DND-41 (cell line): ENCODE results near the gene HEXIM1.
A peak's percentile ranks its signal among the peaks of the same experiment; 100 is the strongest.

ENCODE experiments used
- ATAC-seq: fragments of 200-7000 bp; cut with Tn5 transposase; 3 replicates; pipeline ENCODE4 v1.9.1; 2021; ENCODE audit warnings: low read depth; ENCODE audit not compliant: insufficient read depth
- DNase-seq: peaks from one replicate; pipeline ENCODE4 v3.0.0-alpha.2; 2020
- H2AFZ ChIP-seq: 2 replicates; pipeline ENCODE4 v1.6.0; 2012; ENCODE audit warnings: low read depth, low read length
- H3K27ac ChIP-seq: 2 replicates; pipeline ENCODE4 v1.5.1; 2012; ENCODE audit warnings: low read length, inconsistent platforms
- H3K27me3 ChIP-seq: fragments of 200-600 bp; sonication (generic); 2 replicates; pipeline ENCODE4 v1.6.0; 2012; ENCODE audit warnings: low read length, mild to moderate bottlenecking, inconsistent platforms; ENCODE audit not compliant: insufficient read depth, poor library complexity
- H3K36me3 ChIP-seq: 2 replicates; pipeline ENCODE4 v1.5.1; 2012; ENCODE audit warnings: low read length, inconsistent platforms; ENCODE audit not compliant: insufficient read depth
- H3K4me1 ChIP-seq: 2 replicates; pipeline ENCODE4 v1.5.1; 2012; ENCODE audit warnings: mild to moderate bottlenecking, low read length; ENCODE audit not compliant: insufficient read depth
- H3K4me2 ChIP-seq: 2 replicates; pipeline ENCODE4 v1.6.0; 2012; ENCODE audit warnings: mild to moderate bottlenecking, moderate library complexity, low read length, inconsistent platforms; ENCODE audit not compliant: insufficient read depth
- H3K4me3 ChIP-seq, 2 experiments: fragments of 200-600 bp in 1 of 2; shearing (Covaris generic) in 1 of 2; 2 replicates each; pipeline ENCODE4 v1.5.1; 2012 to 2016; ENCODE audit warnings: inconsistent platforms in 2 of 2, low read length in 2 of 2, mild to moderate bottlenecking in 2 of 2, low read depth in 1 of 2, moderate library complexity in 1 of 2
- H3K79me2 ChIP-seq: 2 replicates; pipeline ENCODE4 v1.6.0; 2012; ENCODE audit warnings: low read length, inconsistent platforms; ENCODE audit not compliant: insufficient read depth
- H3K9ac ChIP-seq: 2 replicates; pipeline ENCODE4 v1.6.0; 2012; ENCODE audit warnings: low read depth, mild to moderate bottlenecking, inconsistent platforms, low read length, moderate library complexity
- H3K9me3 ChIP-seq: 2 replicates; pipeline ENCODE4 v1.5.1; 2012; ENCODE audit warnings: low read length, moderate library complexity, mild to moderate bottlenecking, inconsistent platforms; ENCODE audit not compliant: insufficient read depth, severe bottlenecking
- H4K20me1 ChIP-seq: 2 replicates; pipeline ENCODE4 v1.6.0; 2012; ENCODE audit warnings: low read length; ENCODE audit not compliant: insufficient read depth
- CTCF ChIP-seq: IDR thresholded peaks from 2 replicates; pipeline ENCODE4 v1.5.1; 2012; ENCODE audit warnings: borderline replicate concordance, low read length, moderate library complexity, mild to moderate bottlenecking; ENCODE audit not compliant: poor library complexity, severe bottlenecking; ENCODE audit errors: extremely low read depth
- EZH2 ChIP-seq: IDR thresholded peaks from 3 replicates; pipeline ENCODE4 v1.6.1; 2012; ENCODE audit warnings: borderline replicate concordance, low read depth, mild to moderate bottlenecking, moderate library complexity, low read length, inconsistent platforms; ENCODE audit not compliant: severe bottlenecking

Gene HEXIM1

GRCh38 chr17:45171338-45172231, 23.3 kb downstream of the HEXIM1 start:
- ATAC-seq (no peak), DNase-seq (peak; percentile 43)
- H3K4me1 ChIP-seq = peaks cover 24% of the 10 kb centered on the region
- no peaks in the 10 kb centered on the region for H4K20me1 ChIP-seq
- H3K4me2 ChIP-seq = peak overlapping the region; percentile 74
- H3K4me3 ChIP-seq = peak overlapping the region in 1 of 2 experiments; percentile 49; a peak in 2 of 4 replicates
- TF ChIP-seq EZH2 = no peak
- no peak for TF ChIP-seq CTCF
- H3K9me3 ChIP-seq = no peaks in the 10 kb centered on the region
- H3K79me2 ChIP-seq = no peaks in the 10 kb centered on the region
- H3K27me3 ChIP-seq = no peaks in the 10 kb centered on the region
- H2AFZ ChIP-seq = peak overlapping the region; percentile 61
- H3K27ac ChIP-seq = peak overlapping the region; percentile 97
- H3K36me3 ChIP-seq = peaks cover 5% of the 10 kb centered on the region; the same call in 1 of the 2 replicates
- H3K9ac ChIP-seq = peak overlapping the region; percentile 65

GRCh38 chr17:45172232-45172540, 23.9 kb downstream of the HEXIM1 start:
- Histone ChIP-seq H3K27ac (peak overlapping the region; percentile 97), H3K79me2 (no peaks in the 10 kb centered on the region), H3K9me3 (no peaks in the 10 kb centered on the region), H3K27me3 (no peaks in the 10 kb centered on the region), H3K9ac (peak overlapping the region; percentile 65), H4K20me1 (no peaks in the 10 kb centered on the region), H3K4me1 (peaks cover 24% of the 10 kb centered on the region), H3K36me3 (peaks cover 5% of the 10 kb centered on the region; the same call in 1 of the 2 replicates), H2AFZ (peak overlapping the region; percentile 61), H3K4me3 (peak overlapping the region in 1 of 2 experiments; percentile 49; a peak in 2 of 4 replicates), H3K4me2 (peak overlapping the region; percentile 74)
- no peak for DNase-seq
- no peak for TF ChIP-seq EZH2
- no peak for TF ChIP-seq CTCF
- no peak for ATAC-seq

GRCh38 chr17:45172541-45173286, 24.4 kb downstream of the HEXIM1 start:
- Histone ChIP-seq H3K4me1 (peaks cover 24% of the 10 kb centered on the region), H3K4me2 (peak overlapping the region; percentile 74), H3K9ac (peak overlapping the region; percentile 65), H4K20me1 (no peaks in the 10 kb centered on the region), H3K79me2 (no peaks in the 10 kb centered on the region), H3K4me3 (peak overlapping the region in 1 of 2 experiments; percentile 58; a peak in 3 of 4 replicates), H2AFZ (peak overlapping the region; percentile 80), H3K27me3 (no peaks in the 10 kb centered on the region), H3K36me3 (peaks cover 5% of the 10 kb centered on the region; the same call in 1 of the 2 replicates), H3K9me3 (no peaks in the 10 kb centered on the region), H3K27ac (peak overlapping the region; percentile 97)
- ATAC-seq (peak; percentile 86), DNase-seq (peak; percentile 97)
- no peak for TF ChIP-seq EZH2
- peak; percentile 15 for TF ChIP-seq CTCF
